PC-3 (cell line): ENCODE measurements around the gene PLVAP.

ENCODE experiments used
- EZH2 ChIP-seq: fragments of 300-600 bp; sonication (generic); IDR thresholded peaks from one replicate; pipeline ENCODE4 v1.6.1; 2017; ENCODE audit warnings: antibody characterized with exemption, mild to moderate bottlenecking, low read length; ENCODE audit not compliant: unreplicated experiment
- EZH2phosphoT487 ChIP-seq: fragments of 300-600 bp; sonication (generic); IDR thresholded peaks from 2 replicates; pipeline ENCODE4 v1.6.1; 2018; ENCODE audit warnings: mild to moderate bottlenecking, antibody characterized with exemption, low read length, borderline replicate concordance
- TF ChIP-seq, protein P1 (sequence below): fragments of 300-600 bp; sonication (generic); conservative IDR thresholded peaks from 2 replicates; pipeline ENCODE4 v1.5.1; 2017; ENCODE audit warnings: antibody characterized with exemption, low read depth, mild to moderate bottlenecking, low read length

DNA sequence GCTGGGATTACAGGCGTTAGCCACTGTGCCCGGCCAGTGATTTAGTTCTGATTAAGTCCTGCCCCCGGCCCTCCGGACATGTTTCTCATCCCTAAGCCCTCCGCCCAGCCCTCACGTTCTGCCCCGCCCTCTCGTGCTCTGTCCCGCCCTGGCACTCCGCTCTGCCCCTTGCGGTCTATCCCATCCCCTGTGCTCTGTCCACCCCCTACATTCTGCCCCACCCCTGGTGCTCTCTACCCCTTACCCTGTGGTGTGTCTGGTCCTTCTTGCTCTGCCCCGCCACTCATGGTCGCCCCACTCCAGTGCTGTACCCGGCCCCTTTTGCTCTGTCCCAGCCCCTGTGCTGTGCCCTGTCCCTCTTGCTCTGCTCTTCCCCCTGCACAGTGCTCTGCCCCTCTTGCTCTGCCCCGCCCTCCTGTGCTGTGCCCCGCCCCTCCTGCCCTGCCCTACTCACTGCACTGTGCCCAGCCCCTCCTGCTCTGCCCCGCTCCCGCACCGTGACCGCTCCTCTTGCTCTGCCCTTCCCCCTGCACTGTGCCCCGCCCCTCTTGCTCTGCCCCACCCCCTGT lies 36.8 kb downstream of the PLVAP start:
- TF ChIP-seq, protein P1, sequence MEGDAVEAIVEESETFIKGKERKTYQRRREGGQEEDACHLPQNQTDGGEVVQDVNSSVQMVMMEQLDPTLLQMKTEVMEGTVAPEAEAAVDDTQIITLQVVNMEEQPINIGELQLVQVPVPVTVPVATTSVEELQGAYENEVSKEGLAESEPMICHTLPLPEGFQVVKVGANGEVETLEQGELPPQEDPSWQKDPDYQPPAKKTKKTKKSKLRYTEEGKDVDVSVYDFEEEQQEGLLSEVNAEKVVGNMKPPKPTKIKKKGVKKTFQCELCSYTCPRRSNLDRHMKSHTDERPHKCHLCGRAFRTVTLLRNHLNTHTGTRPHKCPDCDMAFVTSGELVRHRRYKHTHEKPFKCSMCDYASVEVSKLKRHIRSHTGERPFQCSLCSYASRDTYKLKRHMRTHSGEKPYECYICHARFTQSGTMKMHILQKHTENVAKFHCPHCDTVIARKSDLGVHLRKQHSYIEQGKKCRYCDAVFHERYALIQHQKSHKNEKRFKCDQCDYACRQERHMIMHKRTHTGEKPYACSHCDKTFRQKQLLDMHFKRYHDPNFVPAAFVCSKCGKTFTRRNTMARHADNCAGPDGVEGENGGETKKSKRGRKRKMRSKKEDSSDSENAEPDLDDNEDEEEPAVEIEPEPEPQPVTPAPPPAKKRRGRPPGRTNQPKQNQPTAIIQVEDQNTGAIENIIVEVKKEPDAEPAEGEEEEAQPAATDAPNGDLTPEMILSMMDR, result no peak
- no peak for TF ChIP-seq EZH2
- TF ChIP-seq EZH2phosphoT487, result no peak
